Type B pancreatic cell (in vitro differentiated cells): ENCODE measurements around the gene GPATCH11. TPM values are rescaled to one million over a fixed set of nuclear protein-coding genes. Genes with fewer than 3 reads are reported as not detected.
A peak's percentile ranks its signal among the peaks of the same experiment; 100 is the strongest.

Source experiments
- DNase-seq: peaks from one replicate; pipeline ENCODE4 v3.0.0; 2021; ENCODE audit warnings: mixed read lengths; ENCODE audit not compliant: unreplicated experiment; ENCODE audit errors: extremely low spot score
- H3K27ac Mint-ChIP-seq: 2 replicates; pipeline ENCODE4 v1.8.0; 2021; ENCODE audit warnings: mild to moderate bottlenecking, mixed read lengths
- H3K27me3 Mint-ChIP-seq: 2 replicates; pipeline ENCODE4 v1.8.0; 2021; ENCODE audit warnings: mixed read lengths
- H3K36me3 Mint-ChIP-seq: 2 replicates; pipeline ENCODE4 v1.8.0; 2021; ENCODE audit warnings: mixed read lengths
- H3K4me1 Mint-ChIP-seq: one replicate; pipeline ENCODE4 v1.8.0; 2021; ENCODE audit warnings: mixed read lengths; ENCODE audit not compliant: unreplicated experiment
- H3K4me3 Mint-ChIP-seq: 2 replicates; pipeline ENCODE4 v1.8.0; 2021; ENCODE audit warnings: mild to moderate bottlenecking, mixed read lengths
- H3K9me3 Mint-ChIP-seq: 2 replicates; pipeline ENCODE4 v1.8.0; 2021; ENCODE audit warnings: mixed read lengths
- total RNA-seq: library from RNA; stranded (reverse); gene quantifications from 2 replicates; pipeline ENCODE4 v1.2.1, GENCODE V29; 2021; ENCODE audit warnings: low replicate concordance
- TF ChIP-seq, protein P1 (sequence below): fragments of 200-600 bp; sonication (generic); conservative IDR thresholded peaks from 2 replicates; pipeline ENCODE4 v1.5.0; 2021; ENCODE audit warnings: antibody characterized with exemption, mild to moderate bottlenecking

GPATCH11 gene
- total RNA-seq, 1 donor from 2014 or later, result 7.8 TPM

DNA sequence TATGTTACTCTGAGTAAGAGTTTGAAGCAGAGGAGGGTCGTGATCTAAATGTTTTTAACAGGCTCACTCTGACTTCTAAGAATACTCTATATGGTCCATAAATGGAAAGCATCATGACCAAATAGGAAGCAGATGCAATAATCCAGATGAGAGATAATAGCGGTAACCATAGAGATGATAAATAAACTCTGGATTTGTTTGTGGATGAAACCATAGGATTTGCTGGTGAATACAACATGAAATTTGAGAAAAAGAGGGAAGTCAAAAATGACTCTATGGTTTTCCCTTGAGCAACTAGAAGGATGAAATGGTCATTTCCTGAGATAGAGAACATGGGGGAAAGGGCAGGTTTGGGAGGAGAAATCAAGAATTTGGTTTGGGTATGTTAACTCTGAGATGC, 4.1 kb upstream of the GPATCH11 start:
- Mint-ChIP-seq H3K9me3 (no peaks in the 10 kb centered on the region), H3K27ac (no peak overlapping the region), H3K4me1 (peaks cover 8% of the 10 kb centered on the region), H3K36me3 (peaks cover 31% of the 10 kb centered on the region), H3K4me3 (peak overlapping the region; percentile 2), H3K27me3 (no peaks in the 10 kb centered on the region)
- TF ChIP-seq, protein P1, sequence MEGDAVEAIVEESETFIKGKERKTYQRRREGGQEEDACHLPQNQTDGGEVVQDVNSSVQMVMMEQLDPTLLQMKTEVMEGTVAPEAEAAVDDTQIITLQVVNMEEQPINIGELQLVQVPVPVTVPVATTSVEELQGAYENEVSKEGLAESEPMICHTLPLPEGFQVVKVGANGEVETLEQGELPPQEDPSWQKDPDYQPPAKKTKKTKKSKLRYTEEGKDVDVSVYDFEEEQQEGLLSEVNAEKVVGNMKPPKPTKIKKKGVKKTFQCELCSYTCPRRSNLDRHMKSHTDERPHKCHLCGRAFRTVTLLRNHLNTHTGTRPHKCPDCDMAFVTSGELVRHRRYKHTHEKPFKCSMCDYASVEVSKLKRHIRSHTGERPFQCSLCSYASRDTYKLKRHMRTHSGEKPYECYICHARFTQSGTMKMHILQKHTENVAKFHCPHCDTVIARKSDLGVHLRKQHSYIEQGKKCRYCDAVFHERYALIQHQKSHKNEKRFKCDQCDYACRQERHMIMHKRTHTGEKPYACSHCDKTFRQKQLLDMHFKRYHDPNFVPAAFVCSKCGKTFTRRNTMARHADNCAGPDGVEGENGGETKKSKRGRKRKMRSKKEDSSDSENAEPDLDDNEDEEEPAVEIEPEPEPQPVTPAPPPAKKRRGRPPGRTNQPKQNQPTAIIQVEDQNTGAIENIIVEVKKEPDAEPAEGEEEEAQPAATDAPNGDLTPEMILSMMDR, result no peak
- DNase-seq, result no peak

DNA sequence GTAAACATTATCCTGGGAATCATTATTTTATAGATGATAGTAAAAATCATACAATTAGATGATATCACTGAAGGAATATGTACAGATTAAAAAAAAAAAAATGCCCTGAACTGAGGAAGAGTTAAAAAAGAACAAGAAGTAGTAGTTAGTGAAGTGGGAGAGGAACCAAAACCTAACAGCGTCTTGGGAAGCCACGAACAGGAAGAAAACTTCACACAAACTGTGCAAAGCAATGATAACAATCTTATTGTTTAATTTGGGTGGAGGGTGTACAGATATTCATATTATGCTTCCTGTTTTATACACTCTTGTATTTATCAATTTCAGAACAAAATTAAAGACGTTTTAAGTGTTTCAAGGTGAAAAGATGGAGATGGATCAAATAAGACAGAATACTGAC, 3.6 kb upstream of the GPATCH11 start:
- Mint-ChIP-seq H3K4me1 (peaks cover 8% of the 10 kb centered on the region), H3K27me3 (no peaks in the 10 kb centered on the region), H3K27ac (no peak overlapping the region), H3K36me3 (peaks cover 31% of the 10 kb centered on the region), H3K4me3 (no peak overlapping the region), H3K9me3 (no peaks in the 10 kb centered on the region)
- TF ChIP-seq, protein P1, result no peak
- no peak for DNase-seq

DNA sequence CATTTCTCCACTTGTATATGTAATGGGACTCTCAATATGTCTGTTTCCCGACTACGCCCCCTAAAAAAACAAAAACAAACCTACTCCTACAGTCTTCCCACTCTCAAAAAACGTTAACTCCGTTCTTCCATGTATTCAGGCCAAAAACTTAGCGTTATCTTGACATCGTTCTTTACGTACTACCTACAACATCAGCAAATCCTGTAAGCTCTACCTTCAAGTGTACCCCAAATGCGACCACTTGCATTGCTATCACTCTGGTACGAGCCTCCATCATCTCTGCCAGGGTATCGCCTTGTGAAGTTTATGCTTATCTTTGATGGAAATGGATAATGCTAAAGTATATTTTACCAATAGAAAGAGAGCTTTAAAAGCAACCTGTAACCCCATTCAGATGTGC, 479 bp downstream of the GPATCH11 start:
- H3K36me3 Mint-ChIP-seq, result peaks cover 22% of the 10 kb centered on the region
- TF ChIP-seq, protein P1, result no peak
- no peak overlapping the region for H3K27ac Mint-ChIP-seq
- H3K4me1 Mint-ChIP-seq, result peaks cover 8% of the 10 kb centered on the region
- H3K9me3 Mint-ChIP-seq, result no peaks in the 10 kb centered on the region
- H3K4me3 Mint-ChIP-seq, result no peak overlapping the region
- no peaks in the 10 kb centered on the region for H3K27me3 Mint-ChIP-seq
- no peak for DNase-seq

DNA sequence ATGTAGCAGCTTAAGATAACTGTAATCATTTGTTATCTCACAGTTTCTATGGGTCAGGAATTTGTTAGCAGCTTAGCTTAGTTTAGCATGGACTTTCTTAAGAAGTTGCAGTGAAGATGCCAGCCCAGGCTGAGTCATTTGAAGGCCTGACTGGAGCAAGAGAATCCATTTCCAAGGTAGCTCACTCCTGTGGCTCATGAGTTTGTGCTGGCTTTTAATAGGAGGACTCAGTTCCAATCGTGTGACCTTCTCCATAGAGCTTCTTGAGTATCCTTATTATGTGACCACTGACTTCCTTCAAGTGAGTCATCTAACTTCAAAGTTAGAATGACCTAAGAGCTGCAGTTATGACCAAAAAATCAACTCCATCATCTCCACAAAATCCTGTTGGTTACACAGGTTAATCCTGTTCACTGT, 1.4 kb downstream of the GPATCH11 start:
- no peak for DNase-seq
- H3K4me3 Mint-ChIP-seq, result no peak overlapping the region

DNA sequence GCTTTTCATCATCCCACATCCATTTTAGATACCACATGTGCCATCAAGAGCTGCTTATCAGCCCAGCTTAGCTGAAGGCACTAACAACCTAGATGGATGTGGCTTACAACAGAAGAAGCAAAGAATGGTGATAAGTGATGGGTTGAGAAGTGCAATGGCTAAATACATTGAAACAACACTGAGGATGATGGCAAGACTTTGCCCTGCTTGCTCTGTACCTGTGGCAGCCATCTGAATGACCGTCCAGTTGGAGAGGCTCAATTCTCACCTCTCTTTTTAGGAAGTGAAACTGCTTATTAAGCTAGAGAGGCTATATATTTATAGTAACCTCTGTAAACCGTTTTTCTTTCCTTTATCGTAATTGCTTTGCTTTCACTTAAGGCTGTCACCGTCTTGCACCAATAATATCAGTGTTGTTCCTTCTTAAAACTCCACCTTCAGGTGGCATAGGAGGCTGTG, 5.7 kb downstream of the GPATCH11 start:
- no peaks in the 10 kb centered on the region for H3K9me3 Mint-ChIP-seq
- H3K27me3 Mint-ChIP-seq, result no peaks in the 10 kb centered on the region

More for the DNA sequence above, 1.4 kb downstream of the GPATCH11 start:
- H3K36me3 Mint-ChIP-seq, result peaks cover 13% of the 10 kb centered on the region
- no peak overlapping the region for H3K27ac Mint-ChIP-seq
- peaks cover 8% of the 10 kb centered on the region for H3K4me1 Mint-ChIP-seq
- no peaks in the 10 kb centered on the region for H3K27me3 Mint-ChIP-seq
- H3K9me3 Mint-ChIP-seq, result no peaks in the 10 kb centered on the region
- TF ChIP-seq, protein P1, result no peak

More for the DNA sequence above, 5.7 kb downstream of the GPATCH11 start:
- TF ChIP-seq, protein P1, result no peak
- DNase-seq, result no peak
- H3K27ac Mint-ChIP-seq, result no peak overlapping the region
- H3K4me1 Mint-ChIP-seq, result no peaks in the 10 kb centered on the region
- H3K4me3 Mint-ChIP-seq, result no peak overlapping the region
- H3K36me3 Mint-ChIP-seq, result peaks cover 9% of the 10 kb centered on the region
